ENCODE measurements around the gene FOXF1. TPM values are rescaled to one million over a fixed set of nuclear protein-coding genes. Genes with fewer than 3 reads are reported as not detected.

The FOXF1 gene
- 0.09 to 0.14 TPM in 2 of 3 replicates, not detected in the other for total RNA-seq (2021)
- Bru-seq, nascent RNA = not detected
- long read RNA-seq, experiment 1 = 0 reads
- long read RNA-seq, experiment 2 = 0 reads
- long read RNA-seq, experiment 3 = 0 reads

DNA sequence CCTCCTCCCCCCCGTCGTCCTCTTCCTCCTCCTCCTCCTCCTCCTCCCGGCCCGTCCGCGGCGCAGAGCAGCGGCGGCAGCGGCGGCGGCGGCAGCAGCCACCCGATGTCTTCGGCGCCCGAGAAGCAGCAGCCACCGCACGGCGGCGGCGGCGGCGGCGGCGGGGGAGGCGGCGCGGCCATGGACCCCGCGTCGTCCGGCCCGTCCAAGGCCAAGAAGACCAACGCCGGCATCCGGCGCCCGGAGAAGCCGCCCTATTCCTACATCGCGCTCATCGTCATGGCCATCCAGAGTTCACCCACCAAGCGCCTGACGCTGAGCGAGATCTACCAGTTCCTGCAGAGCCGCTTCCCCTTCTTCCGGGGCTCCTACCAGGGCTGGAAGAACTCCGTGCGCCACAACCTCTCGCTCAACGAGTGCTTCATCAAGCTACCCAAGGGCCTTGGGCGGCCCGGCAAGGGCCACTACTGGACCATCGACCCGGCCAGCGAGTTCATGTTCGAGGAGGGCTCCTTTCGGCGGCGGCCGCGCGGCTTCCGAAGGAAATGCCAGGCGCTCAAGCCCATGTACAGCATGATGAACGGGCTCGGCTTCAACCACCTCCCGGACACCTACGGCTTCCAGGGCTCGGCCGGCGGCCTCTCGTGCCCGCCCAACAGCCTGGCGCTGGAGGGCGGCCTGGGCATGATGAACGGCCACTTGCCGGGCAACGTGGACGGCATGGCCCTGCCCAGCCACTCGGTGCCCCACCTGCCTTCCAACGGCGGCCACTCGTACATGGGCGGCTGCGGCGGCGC, at the start of gene FOXF1:
Gene FOXF1, plus strand, starts transcription at position 63 of the 797 bp plus-strand sequence. Its CDS starts 43 bp downstream, at position 106.
- POLR2A ChIA-PET = no interaction called here
- peak within 1 kb of the TSS; percentile 66 for H3K4me3 Mint-ChIP-seq
- CTCF ChIA-PET = interaction anchor here (1.0 to 2.2 kb wide), 4 partner anchors 18 to 258 kb away, joined by 4 to 9 read pairs (median 6); no protein-coding TSS in a partner anchor
- TF ChIP-seq TEAD4 (CRISPR knock-in tag; IDR thresholded peaks at IDR 0.05) = no peak
- peak; percentile 94 for TF ChIP-seq ZNF263 (CRISPR knock-in tag; IDR thresholded peaks at IDR 0.05; ENCODE audit: low read depth)
- no peak for TF ChIP-seq TP53 (CRISPR knock-in tag; IDR thresholded peaks at IDR 0.05)
- TF ChIP-seq, protein P1, sequence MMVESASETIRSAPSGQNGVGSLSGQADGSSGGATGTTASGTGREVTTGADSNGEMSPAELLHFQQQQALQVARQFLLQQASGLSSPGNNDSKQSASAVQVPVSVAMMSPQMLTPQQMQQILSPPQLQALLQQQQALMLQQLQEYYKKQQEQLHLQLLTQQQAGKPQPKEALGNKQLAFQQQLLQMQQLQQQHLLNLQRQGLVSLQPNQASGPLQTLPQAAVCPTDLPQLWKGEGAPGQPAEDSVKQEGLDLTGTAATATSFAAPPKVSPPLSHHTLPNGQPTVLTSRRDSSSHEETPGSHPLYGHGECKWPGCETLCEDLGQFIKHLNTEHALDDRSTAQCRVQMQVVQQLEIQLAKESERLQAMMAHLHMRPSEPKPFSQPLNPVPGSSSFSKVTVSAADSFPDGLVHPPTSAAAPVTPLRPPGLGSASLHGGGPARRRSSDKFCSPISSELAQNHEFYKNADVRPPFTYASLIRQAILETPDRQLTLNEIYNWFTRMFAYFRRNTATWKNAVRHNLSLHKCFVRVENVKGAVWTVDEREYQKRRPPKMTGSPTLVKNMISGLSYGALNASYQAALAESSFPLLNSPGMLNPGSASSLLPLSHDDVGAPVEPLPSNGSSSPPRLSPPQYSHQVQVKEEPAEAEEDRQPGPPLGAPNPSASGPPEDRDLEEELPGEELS (CRISPR knock-in tag; IDR thresholded peaks at IDR 0.05) = no peak
- TF ChIP-seq ZNF232 (CRISPR knock-in tag; IDR thresholded peaks at IDR 0.05) = no peak
- TF ChIP-seq ZBTB43 (CRISPR knock-in tag; IDR thresholded peaks at IDR 0.05) = no peak
- TF ChIP-seq ZBTB21 (CRISPR knock-in tag; IDR thresholded peaks at IDR 0.05; ENCODE audit: borderline replicate concordance) = no peak
- TF ChIP-seq, protein P2, sequence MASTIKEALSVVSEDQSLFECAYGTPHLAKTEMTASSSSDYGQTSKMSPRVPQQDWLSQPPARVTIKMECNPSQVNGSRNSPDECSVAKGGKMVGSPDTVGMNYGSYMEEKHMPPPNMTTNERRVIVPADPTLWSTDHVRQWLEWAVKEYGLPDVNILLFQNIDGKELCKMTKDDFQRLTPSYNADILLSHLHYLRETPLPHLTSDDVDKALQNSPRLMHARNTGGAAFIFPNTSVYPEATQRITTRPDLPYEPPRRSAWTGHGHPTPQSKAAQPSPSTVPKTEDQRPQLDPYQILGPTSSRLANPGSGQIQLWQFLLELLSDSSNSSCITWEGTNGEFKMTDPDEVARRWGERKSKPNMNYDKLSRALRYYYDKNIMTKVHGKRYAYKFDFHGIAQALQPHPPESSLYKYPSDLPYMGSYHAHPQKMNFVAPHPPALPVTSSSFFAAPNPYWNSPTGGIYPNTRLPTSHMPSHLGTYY (CRISPR knock-in tag; IDR thresholded peaks at IDR 0.05) = no peak
- peaks cover 49% of the 10 kb centered on the region for H3K4me1 Mint-ChIP-seq
- peaks cover 96% of the 10 kb centered on the region for H3K27me3 Mint-ChIP-seq (ENCODE audit: low read depth)
- peak; percentile 3 for ATAC-seq
- no peak within 1 kb of the TSS for H3K27ac Mint-ChIP-seq
- DNase-seq (ENCODE audit: low spot score) = no peak
- H3K36me3 Mint-ChIP-seq = peaks cover 6% of the 10 kb centered on the region
- H3K9me3 Mint-ChIP-seq = no peaks in the 10 kb centered on the region

DNA sequence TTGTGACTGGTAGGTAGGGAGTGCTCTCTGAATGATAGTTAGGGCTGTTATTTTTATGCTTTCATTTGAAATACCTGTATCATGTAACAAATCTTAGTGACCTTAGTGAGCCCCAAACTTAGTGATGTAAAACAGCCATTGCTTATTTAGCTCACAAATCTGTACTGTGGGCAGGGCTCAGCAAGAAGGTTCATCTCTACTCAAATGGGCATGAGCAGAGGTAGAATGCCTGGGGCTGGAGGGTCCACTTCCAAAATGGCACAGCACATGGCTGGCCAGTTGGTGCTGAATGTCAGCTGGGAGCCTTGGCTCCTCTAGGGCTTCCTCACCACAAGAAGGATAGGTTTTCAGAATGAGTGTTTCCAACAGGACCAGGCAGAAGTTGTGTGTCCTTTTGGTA, 49.3 kb upstream of the FOXF1 start:
- Mint-ChIP-seq H3K4me1 (no peaks in the 10 kb centered on the region), H3K9me3 (peaks cover 37% of the 10 kb centered on the region), H3K27me3 (ENCODE audit: low read depth) (peaks cover 16% of the 10 kb centered on the region), H3K36me3 (peaks cover 19% of the 10 kb centered on the region), H3K27ac (no peak overlapping the region), H3K4me3 (no peak overlapping the region)
- ChIA-PET CTCF (no interaction called here), POLR2A (no interaction called here)
- DNase-seq (ENCODE audit: low spot score) = no peak
- ATAC-seq = no peak
- no peak for TF ChIP-seq STAT6 (CRISPR knock-in tag; conservative IDR thresholded peaks at IDR 0.05; ENCODE audit: low read depth)
- TF ChIP-seq NFATC4 (CRISPR knock-in tag; IDR thresholded peaks at IDR 0.05) = no peak
- no peak for TF ChIP-seq GRHL2 (CRISPR knock-in tag; IDR thresholded peaks at IDR 0.05; ENCODE audit: insufficient replicate concordance, severe bottlenecking)
- TF ChIP-seq ELF4 (CRISPR knock-in tag; IDR thresholded peaks at IDR 0.05; ENCODE audit: low read depth) = no peak
- TF ChIP-seq, protein P3, sequence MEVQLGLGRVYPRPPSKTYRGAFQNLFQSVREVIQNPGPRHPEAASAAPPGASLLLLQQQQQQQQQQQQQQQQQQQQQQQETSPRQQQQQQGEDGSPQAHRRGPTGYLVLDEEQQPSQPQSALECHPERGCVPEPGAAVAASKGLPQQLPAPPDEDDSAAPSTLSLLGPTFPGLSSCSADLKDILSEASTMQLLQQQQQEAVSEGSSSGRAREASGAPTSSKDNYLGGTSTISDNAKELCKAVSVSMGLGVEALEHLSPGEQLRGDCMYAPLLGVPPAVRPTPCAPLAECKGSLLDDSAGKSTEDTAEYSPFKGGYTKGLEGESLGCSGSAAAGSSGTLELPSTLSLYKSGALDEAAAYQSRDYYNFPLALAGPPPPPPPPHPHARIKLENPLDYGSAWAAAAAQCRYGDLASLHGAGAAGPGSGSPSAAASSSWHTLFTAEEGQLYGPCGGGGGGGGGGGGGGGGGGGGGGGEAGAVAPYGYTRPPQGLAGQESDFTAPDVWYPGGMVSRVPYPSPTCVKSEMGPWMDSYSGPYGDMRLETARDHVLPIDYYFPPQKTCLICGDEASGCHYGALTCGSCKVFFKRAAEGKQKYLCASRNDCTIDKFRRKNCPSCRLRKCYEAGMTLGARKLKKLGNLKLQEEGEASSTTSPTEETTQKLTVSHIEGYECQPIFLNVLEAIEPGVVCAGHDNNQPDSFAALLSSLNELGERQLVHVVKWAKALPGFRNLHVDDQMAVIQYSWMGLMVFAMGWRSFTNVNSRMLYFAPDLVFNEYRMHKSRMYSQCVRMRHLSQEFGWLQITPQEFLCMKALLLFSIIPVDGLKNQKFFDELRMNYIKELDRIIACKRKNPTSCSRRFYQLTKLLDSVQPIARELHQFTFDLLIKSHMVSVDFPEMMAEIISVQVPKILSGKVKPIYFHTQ (CRISPR knock-in tag; IDR thresholded peaks at IDR 0.05) = no peak
- no peak for TF ChIP-seq FOXJ3 (CRISPR knock-in tag; IDR thresholded peaks at IDR 0.05; ENCODE audit: borderline replicate concordance)
- no peak for TF ChIP-seq ETV6 (CRISPR knock-in tag; IDR thresholded peaks at IDR 0.05)
- no peak for TF ChIP-seq FOXK1 (CRISPR knock-in tag; IDR thresholded peaks at IDR 0.05)
- no peak for TF ChIP-seq GTF2I (CRISPR knock-in tag; conservative IDR thresholded peaks at IDR 0.05)
- no peak for TF ChIP-seq CBFB (CRISPR knock-in tag; IDR thresholded peaks at IDR 0.05; ENCODE audit: low read depth)
- no peak for TF ChIP-seq ZNF317 (CRISPR knock-in tag; IDR thresholded peaks at IDR 0.05; ENCODE audit: borderline replicate concordance, low read depth)
- TF ChIP-seq ZNF232 (CRISPR knock-in tag; IDR thresholded peaks at IDR 0.05) = no peak

Measured in WTC11 (cell line).